Dendritic cell treated with granulocyte-macrophage colony-stimulating factor and Interleukin-4, amounts not matched to agents 40 ng/mL and 50 ng/mL, for 4 days (primary cell): ENCODE data around the gene USH1C.

Source experiments
- H3K27ac Mint-ChIP-seq: one replicate; pipeline ENCODE4 v1.8.0; 2022; ENCODE audit warnings: mild to moderate bottlenecking, mixed read lengths
- H3K27me3 Mint-ChIP-seq: one replicate; pipeline ENCODE4 v1.8.0; 2022; ENCODE audit warnings: mild to moderate bottlenecking, mixed read lengths
- H3K36me3 Mint-ChIP-seq: one replicate; pipeline ENCODE4 v1.8.0; 2022; ENCODE audit warnings: low read depth, mixed read lengths
- H3K4me1 Mint-ChIP-seq: one replicate; pipeline ENCODE4 v1.8.0; 2022; ENCODE audit warnings: low read depth, mixed read lengths
- H3K4me3 Mint-ChIP-seq: one replicate; pipeline ENCODE4 v1.8.0; 2022; ENCODE audit warnings: mild to moderate bottlenecking, moderate library complexity, mixed read lengths
- H3K9me3 Mint-ChIP-seq: one replicate; pipeline ENCODE4 v1.8.0; 2022; ENCODE audit warnings: mixed read lengths
- intact Hi-C: fragments of 100-400 bp; cut with micrococcal nuclease; formaldehyde crosslinking; loops from one replicate; pipeline ENCODE4 v1.15.0; 2022

USH1C gene

DNA sequence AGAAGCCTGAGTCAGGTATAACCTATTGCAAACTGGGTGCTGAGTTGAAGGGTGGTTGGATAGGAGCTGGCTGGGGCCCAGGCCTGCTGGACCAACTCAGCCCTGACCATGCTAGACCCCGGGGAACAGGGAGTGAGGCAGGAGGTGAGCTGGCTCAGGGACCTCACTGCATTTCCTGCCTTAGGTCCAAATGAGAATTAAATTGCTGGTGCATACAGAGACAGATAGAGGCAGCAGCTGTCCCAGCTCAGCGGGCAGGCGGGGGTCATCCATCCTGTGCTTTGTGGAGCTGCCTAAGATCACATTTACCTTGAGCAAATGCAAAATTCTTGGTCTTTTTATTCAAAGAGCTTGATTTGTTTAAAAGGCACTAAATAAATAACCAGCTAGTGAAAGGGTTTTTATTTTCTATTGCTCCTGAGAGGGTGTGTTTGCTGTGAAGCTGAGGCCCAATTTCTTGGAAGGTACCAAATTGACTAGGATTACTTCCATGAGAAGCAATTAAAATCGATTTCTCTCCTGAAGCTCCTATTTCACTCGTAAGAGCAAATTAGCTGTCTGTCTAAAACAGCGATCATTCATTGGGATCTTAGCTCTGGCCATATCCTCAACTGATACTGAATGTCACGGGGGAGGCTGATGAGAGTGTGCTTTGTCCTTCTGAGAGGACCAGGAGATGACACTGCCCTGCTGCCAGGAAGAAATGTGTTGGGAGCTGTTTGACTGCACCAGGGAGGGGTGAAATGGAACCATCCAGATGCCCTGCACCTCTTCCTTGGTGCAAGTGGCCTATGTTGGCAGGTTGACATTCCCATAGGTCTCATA, 24.9 kb downstream of the USH1C start:
- Mint-ChIP-seq H3K27ac (no peak overlapping the region), H3K36me3 (no peaks in the 10 kb centered on the region), H3K4me3 (no peak overlapping the region), H3K27me3 (peaks cover 1% of the 10 kb centered on the region), H3K4me1 (no peaks in the 10 kb centered on the region), H3K9me3 (no peaks in the 10 kb centered on the region)
- intact Hi-C loops: no loop called here

DNA sequence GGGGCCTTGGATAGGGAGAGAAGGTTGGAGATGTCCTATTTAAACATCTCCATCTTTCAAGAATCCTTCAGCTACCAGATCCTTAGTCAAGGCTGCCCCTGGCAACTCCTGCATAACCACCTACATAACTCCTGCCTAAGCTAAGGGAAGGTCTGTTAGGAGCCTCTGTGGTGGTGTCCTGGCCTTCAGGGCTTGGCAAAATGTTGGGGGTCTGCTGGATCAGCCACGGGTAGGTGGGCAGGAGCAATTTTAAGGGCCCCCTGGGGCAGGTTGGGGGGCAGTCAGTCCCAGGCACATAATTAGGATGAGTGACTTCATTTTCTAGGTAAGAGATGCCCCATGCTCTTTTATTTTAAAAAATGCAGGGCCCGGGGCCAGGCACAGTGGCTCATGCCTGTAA, 25.9 kb downstream of the USH1C start:
- intact Hi-C loops: no loop called here
- Mint-ChIP-seq H3K36me3 (no peaks in the 10 kb centered on the region), H3K9me3 (no peaks in the 10 kb centered on the region), H3K27ac (no peak overlapping the region), H3K4me1 (no peaks in the 10 kb centered on the region), H3K4me3 (no peak overlapping the region), H3K27me3 (peaks cover 1% of the 10 kb centered on the region)

DNA sequence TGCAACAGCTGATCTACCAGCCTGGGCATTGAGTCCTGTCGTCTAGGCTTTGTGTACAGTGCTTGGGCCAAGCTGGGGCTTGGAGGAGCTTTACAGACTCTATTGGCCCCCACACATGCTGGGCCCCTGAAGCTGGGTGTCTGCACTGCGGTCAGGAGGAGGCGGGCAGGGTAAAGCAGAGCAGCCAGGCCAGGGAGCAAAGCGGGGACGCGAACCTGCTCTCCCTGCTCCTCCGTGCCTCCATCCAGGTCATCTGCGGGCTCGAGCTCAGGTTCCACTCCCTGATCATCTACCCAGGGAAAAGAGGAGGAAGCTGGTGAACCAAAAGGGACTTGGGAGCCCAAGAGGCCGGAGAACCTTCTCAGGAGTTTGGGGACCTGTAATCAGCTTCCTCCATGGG, 27.0 kb downstream of the USH1C start:
- no peak overlapping the region for H3K27ac Mint-ChIP-seq
- no peak overlapping the region for H3K4me3 Mint-ChIP-seq
- H3K27me3 Mint-ChIP-seq: peaks cover 4% of the 10 kb centered on the region
- no peaks in the 10 kb centered on the region for H3K4me1 Mint-ChIP-seq
- no peaks in the 10 kb centered on the region for H3K36me3 Mint-ChIP-seq
- no peaks in the 10 kb centered on the region for H3K9me3 Mint-ChIP-seq
- intact Hi-C loops: no loop called here

DNA sequence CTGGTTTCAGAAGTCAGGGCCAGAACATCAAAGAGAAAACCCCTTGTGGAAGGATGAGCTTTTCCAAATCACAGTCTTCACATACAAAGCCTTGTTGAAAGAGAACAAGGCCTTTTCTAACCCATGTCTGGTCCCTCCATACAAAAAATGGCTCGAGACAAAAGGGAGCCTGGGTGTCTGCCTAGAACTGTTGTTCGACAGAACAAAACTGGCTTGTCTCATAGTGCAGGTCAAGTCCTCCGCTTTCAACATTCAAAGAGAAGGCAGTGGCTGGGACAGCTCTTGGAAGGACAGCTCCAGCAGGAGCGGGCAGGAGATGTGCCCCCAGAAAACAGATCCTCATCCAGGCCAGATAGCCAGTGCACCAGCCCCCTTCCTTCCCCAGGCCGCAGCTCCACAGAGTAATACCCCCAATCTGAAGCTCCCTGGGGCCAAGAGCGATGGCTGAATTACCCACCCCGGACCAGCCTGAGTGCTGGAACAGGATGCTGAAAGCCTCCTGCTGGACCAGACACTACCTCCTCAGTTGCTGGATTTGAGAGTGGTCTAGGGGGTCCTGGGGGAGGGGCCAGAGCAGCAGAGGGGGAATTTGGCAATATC, 27.6 kb downstream of the USH1C start:
- H3K4me1 Mint-ChIP-seq: peaks cover 4% of the 10 kb centered on the region
- no peak overlapping the region for H3K4me3 Mint-ChIP-seq
- no peak overlapping the region for H3K27ac Mint-ChIP-seq
- intact Hi-C loops: no loop called here
- no peaks in the 10 kb centered on the region for H3K9me3 Mint-ChIP-seq
- no peaks in the 10 kb centered on the region for H3K36me3 Mint-ChIP-seq
- H3K27me3 Mint-ChIP-seq: peaks cover 7% of the 10 kb centered on the region

DNA sequence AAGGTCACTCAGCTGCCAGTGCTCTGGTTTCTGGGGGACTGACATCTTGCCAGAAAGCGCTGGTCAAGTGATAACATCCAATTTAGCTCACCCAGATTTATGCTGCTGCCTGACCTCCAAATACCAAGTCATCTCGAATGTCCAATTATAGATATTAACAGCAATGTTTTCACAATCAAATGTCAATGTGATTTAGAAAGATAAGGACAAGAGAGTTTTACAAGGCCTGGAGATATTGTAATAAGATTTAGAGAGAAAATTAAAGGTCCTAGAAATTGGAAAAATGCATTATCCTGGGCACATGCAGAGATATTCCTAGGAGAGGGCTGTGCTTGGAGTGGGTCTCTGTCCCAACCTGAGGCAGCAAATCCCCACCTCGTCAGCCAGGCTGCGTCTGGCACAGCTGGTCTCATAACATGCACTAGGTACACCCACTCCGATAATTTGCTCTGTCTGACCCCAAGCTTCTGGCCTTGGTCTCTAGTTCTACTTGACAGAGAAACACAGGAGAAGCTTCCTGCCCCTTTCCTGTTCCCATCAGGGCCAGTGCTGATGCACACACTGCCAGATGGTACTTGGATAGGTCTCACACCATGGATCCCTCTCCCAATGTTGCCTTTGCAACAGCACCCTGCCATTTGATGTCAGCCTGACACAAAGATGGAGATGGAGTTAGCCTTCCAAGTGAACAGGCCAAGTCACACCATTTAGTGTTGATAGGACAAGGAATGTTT, 28.6 kb downstream of the USH1C start:
- Mint-ChIP-seq H3K27me3 (peaks cover 7% of the 10 kb centered on the region), H3K36me3 (no peaks in the 10 kb centered on the region), H3K27ac (no peak overlapping the region), H3K9me3 (no peaks in the 10 kb centered on the region), H3K4me3 (no peak overlapping the region), H3K4me1 (peaks cover 5% of the 10 kb centered on the region)
- intact Hi-C loops: no loop called here

DNA sequence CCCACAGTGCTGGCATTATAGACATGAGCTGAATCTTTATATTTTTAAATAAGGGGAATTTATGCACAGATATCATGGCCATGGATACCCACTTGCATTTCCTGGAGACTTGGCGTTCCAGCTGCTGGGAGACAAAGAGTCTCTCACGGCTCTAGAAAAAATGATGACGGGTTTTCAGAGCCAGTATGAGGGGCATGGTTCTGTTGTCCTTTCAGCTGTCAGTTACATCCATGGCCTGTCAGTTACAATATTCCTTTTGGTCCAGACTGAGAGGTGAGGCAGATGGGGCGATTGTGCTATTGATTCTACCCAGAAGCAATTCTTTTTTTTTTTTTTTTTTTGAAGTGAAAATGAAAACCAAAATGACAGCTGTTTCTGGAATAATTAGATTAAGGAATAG, 29.7 kb downstream of the USH1C start:
- peaks cover 10% of the 10 kb centered on the region for H3K27me3 Mint-ChIP-seq
- intact Hi-C loops: no loop called here
- H3K9me3 Mint-ChIP-seq: no peaks in the 10 kb centered on the region
- H3K4me3 Mint-ChIP-seq: no peak overlapping the region
- H3K4me1 Mint-ChIP-seq: peaks cover 5% of the 10 kb centered on the region
- H3K27ac Mint-ChIP-seq: no peak overlapping the region
- no peaks in the 10 kb centered on the region for H3K36me3 Mint-ChIP-seq

DNA sequence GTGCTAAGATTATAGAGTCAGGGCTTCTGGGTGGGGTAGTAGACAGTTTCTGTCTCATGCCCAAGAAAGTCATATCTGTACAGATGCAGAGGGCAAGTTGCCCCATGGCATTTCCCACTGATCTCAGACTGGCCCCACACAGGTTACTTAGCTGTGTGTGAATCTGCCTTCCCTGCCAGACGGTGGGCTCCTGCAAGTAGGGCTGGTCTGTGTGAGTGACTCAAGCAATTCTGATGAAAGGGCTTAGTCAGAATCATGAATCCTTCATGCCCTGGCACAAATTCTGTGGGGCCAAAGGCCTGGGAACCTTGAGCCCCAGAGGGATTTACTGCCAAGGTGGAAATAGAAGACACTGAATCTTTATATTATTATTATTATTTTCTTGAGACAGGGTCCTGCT, 30.4 kb downstream of the USH1C start:
- peaks cover 5% of the 10 kb centered on the region for H3K4me1 Mint-ChIP-seq
- no peak overlapping the region for H3K27ac Mint-ChIP-seq
- intact Hi-C loops: no loop called here
- H3K9me3 Mint-ChIP-seq: no peaks in the 10 kb centered on the region
- H3K27me3 Mint-ChIP-seq: peaks cover 10% of the 10 kb centered on the region
- H3K36me3 Mint-ChIP-seq: no peaks in the 10 kb centered on the region
- no peak overlapping the region for H3K4me3 Mint-ChIP-seq

DNA sequence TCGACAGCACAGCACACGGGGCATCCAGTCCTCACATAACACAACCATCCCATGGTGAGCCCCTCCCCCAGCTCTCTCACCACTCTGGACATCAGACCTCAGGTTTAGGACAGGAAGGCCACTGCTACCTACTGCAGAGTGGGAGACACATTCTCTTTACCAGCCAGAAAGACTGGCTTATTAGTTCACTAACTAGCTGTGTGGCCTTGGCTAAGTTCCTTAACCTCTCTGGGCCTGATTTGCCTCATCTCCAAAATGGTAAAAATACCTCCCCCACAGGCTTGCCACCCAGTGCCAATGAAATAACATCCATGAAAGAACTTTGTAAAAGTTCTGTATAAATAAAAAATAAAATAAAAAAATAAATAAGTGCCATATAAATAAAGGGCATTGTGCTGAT, 32.1 kb downstream of the USH1C start:
- H3K36me3 Mint-ChIP-seq: no peaks in the 10 kb centered on the region
- H3K27ac Mint-ChIP-seq: no peak overlapping the region
- no peaks in the 10 kb centered on the region for H3K9me3 Mint-ChIP-seq
- H3K4me1 Mint-ChIP-seq: peaks cover 5% of the 10 kb centered on the region
- no peak overlapping the region for H3K4me3 Mint-ChIP-seq
- intact Hi-C loops: no loop called here
- peaks cover 13% of the 10 kb centered on the region for H3K27me3 Mint-ChIP-seq

DNA sequence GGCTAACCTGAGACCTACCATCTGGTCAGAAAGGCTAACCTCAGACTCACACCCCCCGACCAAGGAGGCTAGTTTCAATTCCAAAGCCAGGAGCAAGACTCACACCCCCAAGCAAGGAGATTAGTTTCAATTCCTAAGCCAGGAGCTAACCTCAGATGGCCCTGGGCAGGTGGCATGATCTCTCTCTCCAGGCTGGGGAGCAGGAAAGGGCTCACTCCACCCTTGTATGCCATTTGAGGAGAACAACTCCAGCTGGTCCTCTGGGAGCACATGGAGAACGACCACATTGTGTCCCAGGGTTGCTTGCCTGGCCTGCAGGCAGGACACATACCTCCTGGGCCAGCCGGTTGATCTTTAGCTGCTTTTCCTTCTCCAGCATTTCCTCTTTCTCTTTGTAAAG, 32.6 kb downstream of the USH1C start:
- Mint-ChIP-seq H3K4me1 (peaks cover 5% of the 10 kb centered on the region), H3K36me3 (no peaks in the 10 kb centered on the region), H3K4me3 (no peak overlapping the region), H3K27ac (no peak overlapping the region), H3K27me3 (peaks cover 13% of the 10 kb centered on the region), H3K9me3 (no peaks in the 10 kb centered on the region)
- intact Hi-C loops: no loop called here

DNA sequence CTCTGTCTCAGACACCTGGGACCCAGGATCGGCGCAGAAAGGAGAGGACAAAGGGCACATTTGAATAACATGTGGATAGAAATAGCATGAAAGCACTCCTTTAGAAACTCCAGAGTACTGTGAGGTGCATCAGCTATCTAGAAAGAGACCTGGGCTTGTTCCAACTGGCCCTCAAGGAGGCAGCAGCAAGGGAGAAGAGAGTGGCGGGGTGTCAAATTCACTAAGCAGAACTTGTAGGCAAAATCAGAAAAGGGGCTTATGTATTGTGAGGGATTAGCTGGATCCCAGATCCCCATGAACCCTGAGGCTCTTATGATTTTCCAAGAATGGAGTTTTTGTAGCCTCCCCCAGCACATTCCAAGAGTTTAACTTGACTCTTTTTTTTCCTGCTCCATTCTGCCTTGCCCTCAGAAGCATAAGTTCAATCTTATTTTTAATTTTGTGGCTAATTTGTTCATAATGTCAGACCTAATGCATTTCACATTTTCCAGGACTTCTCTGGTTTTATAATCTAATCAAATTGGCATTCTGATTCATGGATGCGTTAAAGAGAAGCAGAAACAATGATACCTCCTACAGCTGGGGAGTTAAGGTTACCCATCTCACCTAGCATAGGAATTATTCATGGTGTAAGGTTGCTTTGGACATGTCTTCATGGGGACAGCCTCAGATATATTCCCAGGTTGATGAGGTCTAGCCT, 33.6 kb downstream of the USH1C start:
- Mint-ChIP-seq H3K36me3 (no peaks in the 10 kb centered on the region), H3K9me3 (no peaks in the 10 kb centered on the region), H3K4me1 (peaks cover 5% of the 10 kb centered on the region), H3K27me3 (peaks cover 14% of the 10 kb centered on the region), H3K27ac (no peak overlapping the region), H3K4me3 (no peak overlapping the region)
- intact Hi-C loops: no loop called here

DNA sequence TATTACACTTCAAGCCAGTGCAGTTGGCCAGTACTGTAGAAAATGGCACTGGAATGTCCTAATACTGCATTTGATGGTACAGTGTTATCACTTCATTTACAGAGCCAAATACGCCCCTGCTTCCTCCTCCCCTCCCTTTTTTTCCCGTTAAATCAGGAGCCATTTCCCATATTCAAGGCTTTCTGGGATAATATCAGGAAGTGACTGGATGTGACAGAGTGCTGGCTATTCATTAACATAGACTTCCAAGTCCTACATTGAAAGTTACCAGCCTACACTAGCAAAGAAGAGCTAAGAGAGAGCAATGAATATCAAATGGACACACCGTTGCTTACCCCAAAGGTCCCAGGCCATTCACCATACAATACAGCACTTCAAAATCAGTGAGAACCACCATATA, 35.4 kb downstream of the USH1C start:
- intact Hi-C loops: no loop called here
- peaks cover 14% of the 10 kb centered on the region for H3K27me3 Mint-ChIP-seq
- H3K9me3 Mint-ChIP-seq: no peaks in the 10 kb centered on the region
- no peak overlapping the region for H3K4me3 Mint-ChIP-seq
- H3K27ac Mint-ChIP-seq: no peak overlapping the region
- H3K36me3 Mint-ChIP-seq: no peaks in the 10 kb centered on the region
- peaks cover 5% of the 10 kb centered on the region for H3K4me1 Mint-ChIP-seq

DNA sequence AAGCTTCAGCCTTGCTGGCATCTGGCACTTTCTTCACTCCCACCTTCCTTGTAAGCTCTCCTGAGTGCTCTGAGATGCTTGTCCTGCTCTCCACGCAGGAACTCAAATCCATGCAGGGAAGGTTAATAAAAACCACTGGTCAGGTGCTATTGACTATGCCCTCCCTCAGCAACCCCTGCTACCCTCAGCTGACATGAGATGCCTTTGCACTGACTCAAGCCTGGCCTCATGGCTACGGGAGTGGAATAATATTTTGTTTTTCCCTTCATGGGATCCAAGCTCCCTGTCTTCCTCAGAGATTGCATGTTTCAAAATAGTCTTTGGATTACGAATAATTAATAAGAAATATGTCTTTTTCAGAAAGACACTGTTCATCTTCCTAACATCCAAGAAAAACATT, 35.9 kb downstream of the USH1C start:
- Mint-ChIP-seq H3K27me3 (peaks cover 14% of the 10 kb centered on the region), H3K4me3 (no peak overlapping the region), H3K9me3 (no peaks in the 10 kb centered on the region), H3K27ac (no peak overlapping the region), H3K4me1 (peaks cover 5% of the 10 kb centered on the region), H3K36me3 (no peaks in the 10 kb centered on the region)
- intact Hi-C loops: no loop called here

DNA sequence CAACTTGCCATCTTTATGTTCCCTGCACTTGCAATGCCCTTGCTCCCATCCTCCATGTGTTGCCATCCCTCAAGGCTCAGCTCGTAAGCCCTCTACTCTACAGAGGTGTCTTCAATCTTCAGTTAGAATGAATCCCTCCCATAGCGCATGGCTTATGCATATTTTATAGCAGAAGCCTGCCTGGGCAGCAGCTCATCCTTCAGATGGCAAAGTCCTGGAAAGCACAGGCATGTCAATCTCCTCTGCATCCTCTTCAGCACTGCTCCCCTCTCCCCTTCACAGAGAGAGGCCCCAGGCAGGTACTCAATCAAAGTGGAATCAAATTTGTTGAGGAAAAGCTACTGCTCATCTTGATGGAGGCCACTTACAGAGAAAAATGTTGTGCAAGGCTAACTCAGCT, 36.4 kb downstream of the USH1C start:
- Mint-ChIP-seq H3K27me3 (peaks cover 11% of the 10 kb centered on the region), H3K27ac (no peak overlapping the region), H3K36me3 (no peaks in the 10 kb centered on the region), H3K4me3 (no peak overlapping the region), H3K4me1 (peaks cover 5% of the 10 kb centered on the region), H3K9me3 (no peaks in the 10 kb centered on the region)
- intact Hi-C loops: no loop called here

DNA sequence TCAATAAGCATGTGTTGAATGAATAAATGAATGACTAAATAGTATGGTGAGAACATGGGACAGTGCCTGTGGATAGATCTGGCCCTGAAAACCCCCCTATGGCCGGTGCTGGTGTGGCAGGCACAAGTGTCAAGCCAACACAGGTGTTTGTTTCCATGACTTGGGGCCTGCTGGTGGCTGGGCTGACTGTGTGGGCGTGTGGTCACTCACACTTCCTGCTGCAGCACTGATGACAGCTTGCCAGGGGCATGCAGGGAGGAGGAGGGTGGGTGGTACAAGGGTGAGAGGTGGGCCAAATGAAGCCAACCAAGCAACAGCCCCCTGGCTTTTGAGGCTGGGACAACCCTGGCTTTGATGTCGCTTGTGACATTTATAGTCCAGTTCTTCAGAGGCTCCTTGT, 37.3 kb downstream of the USH1C start:
- Mint-ChIP-seq H3K36me3 (no peaks in the 10 kb centered on the region), H3K27ac (no peak overlapping the region), H3K4me3 (no peak overlapping the region), H3K27me3 (peaks cover 9% of the 10 kb centered on the region), H3K4me1 (peaks cover 4% of the 10 kb centered on the region), H3K9me3 (no peaks in the 10 kb centered on the region)
- intact Hi-C loops: no loop called here
